T-helper 2 cell treated with Interferon-gamma antibody and Interleukin-4, amounts not matched to agents 100 ng/mL and 5 ng/mL, for 36 hours (primary cell): ENCODE results near the gene CAB39L. TPM values are rescaled to one million over a fixed set of nuclear protein-coding genes. Genes with fewer than 3 reads are reported as not detected.
"Not testable (repeated sequence)": the region's sequence is repeated elsewhere in the genome, so short reads cannot be mapped to it uniquely, and the experiment has no call there.

Source experiments
- intact Hi-C: fragments of 100-400 bp; cut with micrococcal nuclease; formaldehyde crosslinking; loops from one replicate; pipeline ENCODE4 v1.15.1; 2023
- total RNA-seq: library from RNA; stranded (reverse); gene quantifications from 2 replicates; pipeline ENCODE4 v1.2.3, GENCODE V29; 2022

Gene CAB39L
- total RNA-seq, 1 donor from 2014 or later: 4.7 TPM

GRCh38 chr13:49295244-49295643 is 148.6 kb downstream of the CAB39L start:
- intact Hi-C loops: no loop called here

- intact Hi-C loops: not testable (repeated sequence)
Measured at GRCh38 chr13:49294723-49295122, 149.1 kb downstream of the CAB39L start.

- intact Hi-C loops: no loop called here
Measured at GRCh38 chr13:49292742-49293486, 150.9 kb downstream of the CAB39L start.

GRCh38 chr13:49288458-49288857 is 155.4 kb downstream of the CAB39L start:
- intact Hi-C loops: no loop called here

GRCh38 chr13:49287995-49288394 is 155.9 kb downstream of the CAB39L start:
- intact Hi-C loops: no loop called here

GRCh38 chr13:49279885-49280284 is 164.0 kb downstream of the CAB39L start:
- intact Hi-C loops: loop anchor here (5.0 kb wide), 1 partner anchor 168 kb away; no protein-coding TSS in a partner anchor

GRCh38 chr13:49279112-49279511 is 164.8 kb downstream of the CAB39L start:
- intact Hi-C loops: no loop called here

GRCh38 chr13:49278211-49278610 is 165.7 kb downstream of the CAB39L start:
- intact Hi-C loops: no loop called here

GRCh38 chr13:49272296-49272695 is 171.6 kb downstream of the CAB39L start:
- intact Hi-C loops: no loop called here

GRCh38 chr13:49271264-49271663 is 172.6 kb downstream of the CAB39L start:
- intact Hi-C loops: no loop called here

GRCh38 chr13:49265822-49266221 is 178.0 kb downstream of the CAB39L start:
- intact Hi-C loops: no loop called here

GRCh38 chr13:49262634-49263033 is 181.2 kb downstream of the CAB39L start:
- intact Hi-C loops: no loop called here

GRCh38 chr13:49259586-49259985 is 184.3 kb downstream of the CAB39L start:
- intact Hi-C loops: no loop called here

Other genes with a start within 250 kb of the CAB39L start
- gene MLNR, start 223.7 kb downstream of the CAB39L start, total RNA-seq: not detected in 2 replicates
- gene CDADC1, start 196.1 kb downstream of the CAB39L start, total RNA-seq: 11.1 and 13.5 TPM in 2 replicates
- 15.2 and 15.4 TPM in 2 replicates for gene SETDB2, start 210 bp upstream of the CAB39L start, total RNA-seq
- 74.8 and 78.6 TPM in 2 replicates for gene PHF11, start 51.9 kb upstream of the CAB39L start, total RNA-seq
- gene RCBTB1, start 141.5 kb upstream of the CAB39L start, total RNA-seq: 18.8 and 19.7 TPM in 2 replicates
- gene ARL11, start 184.4 kb upstream of the CAB39L start, total RNA-seq: 1.9 and 2.2 TPM in 2 replicates
- gene EBPL, start 247.4 kb upstream of the CAB39L start, total RNA-seq: 29.7 and 32.9 TPM in 2 replicates